ENCODE data around the gene ADAMTSL1. TPM values are rescaled to one million over a fixed set of nuclear protein-coding genes. Genes with fewer than 3 reads are reported as not detected.

The ADAMTSL1 gene
- total and polyA plus RNA-seq, 9 of the 15 experiments (the other 6 are each of a cell fraction or from before 2014, with no cell fraction given) = 0.01 TPM; not detected in 8

GRCh38 chr9:18770131-18770908 is 296.4 kb downstream of the ADAMTSL1 start:
- Histone ChIP-seq H3K27ac (ENCODE audit: extremely low read depth, low read depth, low read length) (no peak overlapping the region), H3K9me3 (replicated peaks; ENCODE audit: control insufficient read depth, insufficient read depth, low read depth, low read length) (no peaks in the 10 kb centered on the region), H3K4me1 (replicated peaks in 1 of 2; ENCODE audit: control insufficient read depth in 2 of 2, insufficient read depth in 2 of 2, low read length in 2 of 2) (no peaks in the 10 kb centered on the region), H3K9ac (ENCODE audit: insufficient read depth in 1 of 2, low read depth in 2 of 2, low read length in 2 of 2) (no peak overlapping the region), H4K20me1 (replicated peaks; ENCODE audit: control insufficient read depth, insufficient read depth, low read length) (no peaks in the 10 kb centered on the region), H3K27me3 (ENCODE audit: control insufficient read depth in 2 of 2, insufficient read depth in 2 of 2, low read length in 2 of 2) (no peaks in the 10 kb centered on the region), H3K79me2 (ENCODE audit: control insufficient read depth, insufficient read depth, low read length) (no peaks in the 10 kb centered on the region), H3K9me1 (ENCODE audit: control insufficient read depth, insufficient read depth, low read length) (no peaks in the 10 kb centered on the region), H3K4me3 (no peak overlapping the region), H2AFZ (ENCODE audit: low read depth, low read length) (no peak overlapping the region), H3K4me2 (ENCODE audit: insufficient read depth, low read length) (no peak overlapping the region), H3K36me3 (ENCODE audit: control insufficient read depth, insufficient read depth, low read length) (no peaks in the 10 kb centered on the region)
- FAIRE-seq = no peak
- ChIA-PET POLR2A (no interaction called here), CTCF (ENCODE audit: low intra/inter-chr PET ratio) (no interaction called here)
- no peak for TF ChIP-seq RAD51 (IDR thresholded peaks at IDR 0.05; ENCODE audit: borderline replicate concordance, low read depth)
- no peak for TF ChIP-seq E2F1 (CRISPR knock-in tag; IDR thresholded peaks at IDR 0.05)
- no peak for TF ChIP-seq ZNF785 (CRISPR knock-in tag; IDR thresholded peaks at IDR 0.05)
- no peak for TF ChIP-seq ZNF398 (CRISPR knock-in tag; IDR thresholded peaks at IDR 0.05)
- no peak for TF ChIP-seq C11orf30 (IDR thresholded peaks at IDR 0.05; ENCODE audit: low read depth)
- ATAC-seq = no peak
- no peak for DNase-seq (ENCODE audit: extremely low read depth in 1 of 4, low spot score in 3 of 4)
- WGBS (ENCODE audit: insufficient coverage, low coverage, missing lambda C conversion rate) = 1% methylated on average over 8 of the region's 10 CpGs
- no TSS peak for BruUV-seq (replicated peaks)
- in situ Hi-C loops (cut with MboI) = no loop called here
- intact Hi-C loops (cut with micrococcal nuclease) = no loop called here

Measured in K562 (cell line).